Liver (tissue), 9 donors: ENCODE measurements around the gene USO1. TPM values are rescaled to one million over a fixed set of nuclear protein-coding genes. Genes with fewer than 3 reads are reported as not detected.

Experiments
- DNase-seq: peaks from one replicate; pipeline ENCODE4 v3.0.0-alpha.2; 2017; ENCODE audit warnings: low spot score
- H3K27ac ChIP-seq, 2 donors: one replicate each; pipeline ENCODE4 v1.7.0; 2013; ENCODE audit warnings: inconsistent platforms in 2 of 2, low read length in 2 of 2, control low read depth in 1 of 2, low read depth in 1 of 2, mild to moderate bottlenecking in 1 of 2
- H3K27me3 ChIP-seq, 4 donors: one replicate each; pipeline versions ENCODE4 v1.6.1 to v1.7.0; 2013; ENCODE audit warnings: low read length in 3 of 4, inconsistent platforms in 1 of 4, mild to moderate bottlenecking in 1 of 4, moderate library complexity in 1 of 4; ENCODE audit not compliant: control insufficient read depth in 4 of 4, insufficient read depth in 4 of 4
- H3K36me3 ChIP-seq, 4 donors: one replicate each; pipeline versions ENCODE4 v1.6.1 to v1.7.0; 2013; ENCODE audit warnings: low read length in 3 of 4, mild to moderate bottlenecking in 3 of 4, low read depth in 1 of 4, moderate library complexity in 1 of 4; ENCODE audit not compliant: control insufficient read depth in 4 of 4, insufficient read depth in 3 of 4
- H3K4me1 ChIP-seq, 4 donors: one replicate each; pipeline versions ENCODE4 v1.6.1 to v1.7.0; 2013; ENCODE audit warnings: low read length in 3 of 4, mild to moderate bottlenecking in 3 of 4, moderate library complexity in 1 of 4; ENCODE audit not compliant: control insufficient read depth in 4 of 4, insufficient read depth in 4 of 4
- H3K4me3 ChIP-seq, 3 donors: one replicate each; pipeline versions ENCODE4 v1.6.1 to v1.7.0; 2013; ENCODE audit warnings: low read length in 3 of 3, control low read depth in 1 of 3, low read depth in 1 of 3, mild to moderate bottlenecking in 1 of 3
- H3K9ac ChIP-seq, 2 donors: one replicate each; pipeline ENCODE4 v1.7.0; 2013; ENCODE audit warnings: low read length in 2 of 2, mild to moderate bottlenecking in 2 of 2, moderate library complexity in 2 of 2, control low read depth in 1 of 2, low read depth in 1 of 2
- H3K9me3 ChIP-seq, 4 donors: one replicate each; pipeline versions ENCODE4 v1.6.1 to v1.7.0; 2013; ENCODE audit warnings: low read length in 3 of 4; ENCODE audit not compliant: control insufficient read depth in 4 of 4
- EGR1 ChIP-seq, 2 donors: IDR thresholded peaks; 2 replicates each; pipeline ENCODE4 v1.6.1; 2016 to 2018; ENCODE audit warnings: antibody characterized with exemption in 2 of 2, low read depth in 2 of 2
- FOXA1 ChIP-seq: IDR thresholded peaks from 2 replicates; pipeline ENCODE4 v1.6.1; 2016; ENCODE audit warnings: antibody characterized with exemption
- FOXA2 ChIP-seq: IDR thresholded peaks from 2 replicates; pipeline ENCODE4 v1.6.1; 2016; ENCODE audit warnings: antibody characterized with exemption
- GABPA ChIP-seq, 2 donors: IDR thresholded peaks in 1 of 2; conservative IDR thresholded peaks in 1 of 2; 2 replicates each; pipeline ENCODE4 v1.6.1; 2016; ENCODE audit warnings: antibody characterized with exemption in 2 of 2, mild to moderate bottlenecking in 1 of 2, moderate library complexity in 1 of 2
- HNF4A ChIP-seq, 2 donors: conservative IDR thresholded peaks; 2 replicates each; pipeline ENCODE4 v1.6.1; 2016; ENCODE audit warnings: antibody characterized with exemption in 2 of 2, mild to moderate bottlenecking in 2 of 2
- HNF4G ChIP-seq: IDR thresholded peaks from 2 replicates; pipeline ENCODE4 v1.6.1; 2016; ENCODE audit warnings: antibody characterized with exemption
- JUND ChIP-seq, 2 donors: IDR thresholded peaks; 2 replicates each; pipeline ENCODE4 v1.6.1; 2016; ENCODE audit warnings: antibody characterized with exemption in 2 of 2
- NR2F2 ChIP-seq: IDR thresholded peaks from 2 replicates; pipeline ENCODE4 v1.6.1; 2016; ENCODE audit warnings: antibody characterized with exemption
- RAD21 ChIP-seq, 2 donors: IDR thresholded peaks; 2 replicates each; pipeline ENCODE4 v1.6.1; 2016; ENCODE audit warnings: antibody characterized with exemption in 2 of 2, mild to moderate bottlenecking in 2 of 2
- RXRA ChIP-seq, 2 donors: IDR thresholded peaks; 2 replicates each; pipeline ENCODE4 v1.6.1; 2017 to 2018; ENCODE audit warnings: antibody characterized with exemption in 2 of 2, mild to moderate bottlenecking in 1 of 2
- SP1 ChIP-seq: IDR thresholded peaks from 2 replicates; pipeline ENCODE4 v1.6.1; 2018; ENCODE audit warnings: antibody characterized with exemption, mild to moderate bottlenecking
- TAF1 ChIP-seq: conservative IDR thresholded peaks from 2 replicates; pipeline ENCODE4 v1.6.1; 2016; ENCODE audit warnings: antibody characterized with exemption, mild to moderate bottlenecking
- YY1 ChIP-seq: IDR thresholded peaks from 2 replicates; pipeline ENCODE4 v1.6.1; 2016; ENCODE audit warnings: antibody characterized with exemption, mild to moderate bottlenecking
- WGBS: extraction: QIAGEN DNeasy Blood & Tissue Kit; methylation state at CpG from one replicate; pipeline ENCODE4 v1.1.7; 2013; 5-methylcytosine and 5-hydroxymethylcytosine counted together
- polyA plus RNA-seq, 2 donors: library from polyadenylated mRNA; stranded (reverse) in 1 of 2; unstranded in 1 of 2; fragments of 200-250 nt in 1 of 2; fragments of >200 nt in 1 of 2; fragmentation: Nextera tagmentation in 1 of 2; extraction: Ambion mirVana in 1 of 2; gene quantifications; one replicate each; pipeline versions ENCODE4 v1.2.1 to v1.2.3, GENCODE V29; 2013 to 2015
- total RNA-seq, 2 donors: library from RNA; depleted of rRNA; stranded (reverse); fragments of >200 nt; gene quantifications; one replicate each; pipeline ENCODE4 v1.2.3, GENCODE V29; 2014
- TF ChIP-seq, protein P1 (sequence below): IDR thresholded peaks from 2 replicates; pipeline ENCODE4 v1.6.1; 2016; ENCODE audit warnings: antibody characterized with exemption
- TF ChIP-seq, protein P2 (sequence below): IDR thresholded peaks from 2 replicates; pipeline ENCODE4 v1.6.1; 2016; ENCODE audit warnings: antibody characterized with exemption
- TF ChIP-seq, protein P3 (sequence below): IDR thresholded peaks from 2 replicates; pipeline ENCODE4 v1.6.1; 2016; ENCODE audit warnings: antibody characterized with exemption, mild to moderate bottlenecking
- TF ChIP-seq, protein P4 (sequence below): fragments of 150-350 bp; IDR thresholded peaks from 2 replicates; pipeline ENCODE4 v1.5.1; 2017; ENCODE audit warnings: improper control_type of control experiment, low read depth, low read length; ENCODE audit not compliant: missing input control
- TF ChIP-seq, protein P5 (sequence below): IDR thresholded peaks from 2 replicates; pipeline ENCODE4 v1.6.1; 2016; ENCODE audit warnings: antibody characterized with exemption
- donor health status: healthy.
- donor health status: healthy.
- donor health status: healthy.
- donor health status: healthy.
- donor health status: healthy.

Gene USO1
- total and polyA plus RNA-seq, 4 donors = 18.4 to 77.0 (median 39.5) TPM

DNA sequence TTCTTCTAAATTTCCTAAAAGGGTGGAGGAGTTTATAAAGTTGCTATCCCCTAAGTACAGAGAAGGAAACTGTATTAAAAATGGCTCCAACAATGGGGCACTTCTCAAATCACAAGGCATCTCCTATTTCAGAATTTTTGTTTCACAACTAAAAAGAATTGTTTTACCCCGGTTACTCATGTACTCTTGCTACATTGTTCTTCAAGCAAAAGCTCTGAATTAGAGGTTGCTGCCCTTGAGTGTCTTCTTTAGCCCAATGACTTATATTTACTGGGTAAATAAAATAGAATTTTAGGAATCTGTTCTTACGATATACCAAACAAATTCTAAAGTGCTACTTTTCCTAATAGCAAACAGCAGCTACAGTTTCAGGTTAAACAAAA lies 110.4 kb downstream of the USO1 start (continued):
- no peak for TF ChIP-seq FOXA2

DNA sequence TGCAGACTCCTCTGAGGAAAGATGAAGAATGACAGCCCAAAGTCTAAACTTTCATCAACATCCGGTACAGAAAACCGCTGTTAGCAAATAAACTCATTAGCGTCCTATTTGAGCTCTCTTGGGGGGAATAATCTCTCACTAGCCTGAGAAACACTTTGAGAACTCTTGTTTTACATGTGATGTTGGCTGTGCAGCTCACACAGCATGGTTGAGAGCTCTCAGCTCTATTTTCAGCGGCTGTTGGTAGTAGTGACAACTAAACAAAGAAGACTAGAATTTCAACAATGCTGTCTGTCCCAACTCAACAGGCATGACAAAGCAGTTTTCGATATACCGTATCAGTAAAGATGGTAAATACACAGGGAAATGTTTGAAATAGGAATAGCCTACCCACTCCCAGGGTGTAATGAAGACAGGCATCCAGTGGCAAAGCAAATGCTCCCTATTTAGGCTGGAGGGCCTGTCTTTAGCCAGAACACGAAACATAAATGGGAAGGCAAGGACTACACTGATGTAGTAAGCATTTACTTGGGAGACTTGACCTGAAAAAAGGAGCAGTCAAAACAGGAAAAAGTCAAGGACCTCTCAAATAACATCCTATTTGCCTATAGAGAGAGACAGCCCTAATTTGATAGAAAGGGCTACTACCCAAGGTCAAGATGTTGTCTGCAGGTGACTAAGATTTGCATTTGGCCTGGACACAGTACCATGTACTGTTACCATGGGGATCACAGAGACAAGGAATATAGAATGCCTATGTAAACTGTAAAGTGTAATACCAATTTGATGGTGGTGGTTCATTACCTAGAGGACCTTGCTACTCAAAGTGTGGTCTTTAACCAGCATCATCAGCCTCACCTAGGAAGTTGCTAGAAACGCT lies 117.5 kb downstream of the USO1 start:
- TF ChIP-seq YY1 (no peak), TAF1 (no peak), GABPA (IDR thresholded peaks at IDR 0.05 in 1 of 2, conservative IDR thresholded peaks at IDR 0.05 in 1 of 2) (no peak), RAD21 (IDR thresholded peaks at IDR 0.05) (no peak), HNF4G (no peak), NR2F2 (no peak), FOXA1 (no peak), SP1 (no peak), FOXA2 (no peak), JUND (IDR thresholded peaks at IDR 0.05) (no peak)
- TF ChIP-seq, protein P1, sequence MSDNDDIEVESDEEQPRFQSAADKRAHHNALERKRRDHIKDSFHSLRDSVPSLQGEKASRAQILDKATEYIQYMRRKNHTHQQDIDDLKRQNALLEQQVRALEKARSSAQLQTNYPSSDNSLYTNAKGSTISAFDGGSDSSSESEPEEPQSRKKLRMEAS = no peak
- TF ChIP-seq, protein P2, sequence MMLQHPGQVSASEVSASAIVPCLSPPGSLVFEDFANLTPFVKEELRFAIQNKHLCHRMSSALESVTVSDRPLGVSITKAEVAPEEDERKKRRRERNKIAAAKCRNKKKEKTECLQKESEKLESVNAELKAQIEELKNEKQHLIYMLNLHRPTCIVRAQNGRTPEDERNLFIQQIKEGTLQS = no peak
- TF ChIP-seq, protein P3, sequence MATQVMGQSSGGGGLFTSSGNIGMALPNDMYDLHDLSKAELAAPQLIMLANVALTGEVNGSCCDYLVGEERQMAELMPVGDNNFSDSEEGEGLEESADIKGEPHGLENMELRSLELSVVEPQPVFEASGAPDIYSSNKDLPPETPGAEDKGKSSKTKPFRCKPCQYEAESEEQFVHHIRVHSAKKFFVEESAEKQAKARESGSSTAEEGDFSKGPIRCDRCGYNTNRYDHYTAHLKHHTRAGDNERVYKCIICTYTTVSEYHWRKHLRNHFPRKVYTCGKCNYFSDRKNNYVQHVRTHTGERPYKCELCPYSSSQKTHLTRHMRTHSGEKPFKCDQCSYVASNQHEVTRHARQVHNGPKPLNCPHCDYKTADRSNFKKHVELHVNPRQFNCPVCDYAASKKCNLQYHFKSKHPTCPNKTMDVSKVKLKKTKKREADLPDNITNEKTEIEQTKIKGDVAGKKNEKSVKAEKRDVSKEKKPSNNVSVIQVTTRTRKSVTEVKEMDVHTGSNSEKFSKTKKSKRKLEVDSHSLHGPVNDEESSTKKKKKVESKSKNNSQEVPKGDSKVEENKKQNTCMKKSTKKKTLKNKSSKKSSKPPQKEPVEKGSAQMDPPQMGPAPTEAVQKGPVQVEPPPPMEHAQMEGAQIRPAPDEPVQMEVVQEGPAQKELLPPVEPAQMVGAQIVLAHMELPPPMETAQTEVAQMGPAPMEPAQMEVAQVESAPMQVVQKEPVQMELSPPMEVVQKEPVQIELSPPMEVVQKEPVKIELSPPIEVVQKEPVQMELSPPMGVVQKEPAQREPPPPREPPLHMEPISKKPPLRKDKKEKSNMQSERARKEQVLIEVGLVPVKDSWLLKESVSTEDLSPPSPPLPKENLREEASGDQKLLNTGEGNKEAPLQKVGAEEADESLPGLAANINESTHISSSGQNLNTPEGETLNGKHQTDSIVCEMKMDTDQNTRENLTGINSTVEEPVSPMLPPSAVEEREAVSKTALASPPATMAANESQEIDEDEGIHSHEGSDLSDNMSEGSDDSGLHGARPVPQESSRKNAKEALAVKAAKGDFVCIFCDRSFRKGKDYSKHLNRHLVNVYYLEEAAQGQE = no peak
- TF ChIP-seq, protein P4, sequence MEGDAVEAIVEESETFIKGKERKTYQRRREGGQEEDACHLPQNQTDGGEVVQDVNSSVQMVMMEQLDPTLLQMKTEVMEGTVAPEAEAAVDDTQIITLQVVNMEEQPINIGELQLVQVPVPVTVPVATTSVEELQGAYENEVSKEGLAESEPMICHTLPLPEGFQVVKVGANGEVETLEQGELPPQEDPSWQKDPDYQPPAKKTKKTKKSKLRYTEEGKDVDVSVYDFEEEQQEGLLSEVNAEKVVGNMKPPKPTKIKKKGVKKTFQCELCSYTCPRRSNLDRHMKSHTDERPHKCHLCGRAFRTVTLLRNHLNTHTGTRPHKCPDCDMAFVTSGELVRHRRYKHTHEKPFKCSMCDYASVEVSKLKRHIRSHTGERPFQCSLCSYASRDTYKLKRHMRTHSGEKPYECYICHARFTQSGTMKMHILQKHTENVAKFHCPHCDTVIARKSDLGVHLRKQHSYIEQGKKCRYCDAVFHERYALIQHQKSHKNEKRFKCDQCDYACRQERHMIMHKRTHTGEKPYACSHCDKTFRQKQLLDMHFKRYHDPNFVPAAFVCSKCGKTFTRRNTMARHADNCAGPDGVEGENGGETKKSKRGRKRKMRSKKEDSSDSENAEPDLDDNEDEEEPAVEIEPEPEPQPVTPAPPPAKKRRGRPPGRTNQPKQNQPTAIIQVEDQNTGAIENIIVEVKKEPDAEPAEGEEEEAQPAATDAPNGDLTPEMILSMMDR = no peak
- H3K4me1 ChIP-seq = no peaks in the 10 kb centered on the region
- DNase-seq = no peak
- no peak overlapping the region for H3K4me3 ChIP-seq
- H3K36me3 ChIP-seq = no peaks in the 10 kb centered on the region
- H3K27me3 ChIP-seq = no peaks in the 10 kb centered on the region
- H3K9me3 ChIP-seq = no peaks in the 10 kb centered on the region
- H3K9ac ChIP-seq = no peak overlapping the region
- H3K27ac ChIP-seq = no peak overlapping the region
- 84% methylated on average over 8 of the region's 8 CpGs for WGBS

DNA sequence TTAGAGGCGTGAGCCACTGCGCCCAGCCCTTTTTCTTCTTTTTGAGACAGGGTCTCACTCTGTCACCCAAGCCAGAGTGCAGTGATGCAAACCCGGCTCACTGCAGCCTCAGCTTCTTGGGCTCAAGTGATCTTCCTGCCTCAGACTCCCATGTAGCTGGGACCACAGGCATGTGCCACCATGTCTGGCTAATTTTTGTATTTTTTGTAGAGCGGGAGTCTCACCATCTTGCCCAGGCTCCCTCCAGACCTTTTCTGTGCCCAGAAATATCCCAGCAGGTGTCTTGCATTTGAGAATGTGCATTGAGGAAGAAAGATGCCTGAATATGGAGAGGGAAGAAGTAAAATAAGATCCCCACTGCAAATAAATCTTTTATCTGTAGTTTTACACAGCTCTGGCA lies 119.2 kb downstream of the USO1 start:
- no peak for DNase-seq
- no peaks in the 10 kb centered on the region for H3K9me3 ChIP-seq
- WGBS = 94% methylated on average over 4 of the region's 4 CpGs
- TF ChIP-seq FOXA2 = no peak
- no peak for TF ChIP-seq FOXA1
- no peak for TF ChIP-seq SP1
- TF ChIP-seq NR2F2 = no peak
- no peak for TF ChIP-seq JUND (IDR thresholded peaks at IDR 0.05)
- TF ChIP-seq EGR1 (IDR thresholded peaks at IDR 0.05; ENCODE audit: low read depth in 2 of 2) = no peak
- TF ChIP-seq RXRA (IDR thresholded peaks at IDR 0.05) = no peak
- TF ChIP-seq, protein P4 = no peak
- no peak for TF ChIP-seq YY1
- no peak for TF ChIP-seq GABPA (IDR thresholded peaks at IDR 0.05 in 1 of 2, conservative IDR thresholded peaks at IDR 0.05 in 1 of 2)
- TF ChIP-seq, protein P5, sequence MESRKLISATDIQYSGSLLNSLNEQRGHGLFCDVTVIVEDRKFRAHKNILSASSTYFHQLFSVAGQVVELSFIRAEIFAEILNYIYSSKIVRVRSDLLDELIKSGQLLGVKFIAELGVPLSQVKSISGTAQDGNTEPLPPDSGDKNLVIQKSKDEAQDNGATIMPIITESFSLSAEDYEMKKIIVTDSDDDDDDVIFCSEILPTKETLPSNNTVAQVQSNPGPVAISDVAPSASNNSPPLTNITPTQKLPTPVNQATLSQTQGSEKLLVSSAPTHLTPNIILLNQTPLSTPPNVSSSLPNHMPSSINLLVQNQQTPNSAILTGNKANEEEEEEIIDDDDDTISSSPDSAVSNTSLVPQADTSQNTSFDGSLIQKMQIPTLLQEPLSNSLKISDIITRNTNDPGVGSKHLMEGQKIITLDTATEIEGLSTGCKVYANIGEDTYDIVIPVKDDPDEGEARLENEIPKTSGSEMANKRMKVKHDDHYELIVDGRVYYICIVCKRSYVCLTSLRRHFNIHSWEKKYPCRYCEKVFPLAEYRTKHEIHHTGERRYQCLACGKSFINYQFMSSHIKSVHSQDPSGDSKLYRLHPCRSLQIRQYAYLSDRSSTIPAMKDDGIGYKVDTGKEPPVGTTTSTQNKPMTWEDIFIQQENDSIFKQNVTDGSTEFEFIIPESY = no peak
- TF ChIP-seq HNF4A (conservative IDR thresholded peaks at IDR 0.05) = no peak

More for the DNA sequence above, 119.2 kb downstream of the USO1 start:
- Histone ChIP-seq H3K4me3 (no peak overlapping the region), H3K4me1 (no peaks in the 10 kb centered on the region), H3K27ac (no peak overlapping the region), H3K36me3 (no peaks in the 10 kb centered on the region), H3K9ac (no peak overlapping the region), H3K27me3 (no peaks in the 10 kb centered on the region)
